IPS-18a (cell line): ENCODE measurements around the gene SYNPO2.

Source experiments
- H3K27ac ChIP-seq: one replicate; pipeline ENCODE4 v1.5.1; 2013; ENCODE audit warnings: low read length
- H3K27me3 ChIP-seq: one replicate; pipeline ENCODE4 v1.6.1; 2013; ENCODE audit warnings: mild to moderate bottlenecking, low read length; ENCODE audit not compliant: control insufficient read depth, insufficient read depth
- H3K36me3 ChIP-seq: one replicate; pipeline ENCODE4 v1.6.1; 2013; ENCODE audit warnings: low read depth, low read length; ENCODE audit not compliant: control insufficient read depth
- H3K4me1 ChIP-seq: one replicate; pipeline ENCODE4 v1.6.1; 2013; ENCODE audit warnings: low read depth, low read length; ENCODE audit not compliant: control insufficient read depth
- H3K4me3 ChIP-seq: one replicate; pipeline ENCODE4 v1.5.1; 2013; ENCODE audit warnings: low read length
- H3K9ac ChIP-seq: one replicate; pipeline ENCODE4 v1.6.1; 2013; ENCODE audit warnings: mild to moderate bottlenecking, low read length, moderate library complexity
- H3K9me3 ChIP-seq: one replicate; pipeline ENCODE4 v1.6.1; 2013; ENCODE audit warnings: low read depth, low read length; ENCODE audit not compliant: control insufficient read depth

SYNPO2 gene

DNA sequence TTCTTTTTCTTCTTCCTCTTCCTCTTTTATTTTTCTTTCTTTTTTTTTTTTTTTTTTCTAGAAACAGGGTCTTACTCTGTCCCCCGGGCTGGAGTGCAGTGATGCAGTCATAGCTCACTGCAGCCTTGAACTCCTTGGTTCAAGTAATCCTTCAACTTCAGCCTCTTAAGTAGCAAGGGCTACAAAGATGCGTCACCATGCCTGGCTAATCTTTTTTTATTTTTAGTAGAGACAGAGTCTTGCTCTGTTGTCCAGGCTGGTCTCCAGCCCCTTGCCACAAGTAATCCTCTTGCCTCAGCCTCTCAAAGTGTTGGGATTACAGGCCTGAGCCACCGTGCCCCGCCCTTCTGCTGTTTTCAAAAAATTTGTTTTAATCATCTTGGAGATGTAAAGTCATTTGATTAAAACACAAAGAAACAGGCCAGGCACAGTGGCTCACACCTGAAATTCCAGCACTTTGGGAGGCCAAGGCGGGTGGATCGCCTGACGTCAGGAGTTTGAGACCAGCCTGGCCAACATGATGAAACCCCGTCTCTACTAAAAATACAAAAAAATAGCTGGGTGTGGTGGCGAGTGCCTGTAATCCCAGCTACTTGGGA is 28.1 kb downstream of the SYNPO2 start:
- H3K27ac ChIP-seq, result no peak overlapping the region
- H3K4me3 ChIP-seq, result no peak overlapping the region
- H3K36me3 ChIP-seq, result no peaks in the 10 kb centered on the region
- no peaks in the 10 kb centered on the region for H3K27me3 ChIP-seq
- H3K9me3 ChIP-seq, result no peaks in the 10 kb centered on the region
- H3K4me1 ChIP-seq, result no peaks in the 10 kb centered on the region
- no peak overlapping the region for H3K9ac ChIP-seq

DNA sequence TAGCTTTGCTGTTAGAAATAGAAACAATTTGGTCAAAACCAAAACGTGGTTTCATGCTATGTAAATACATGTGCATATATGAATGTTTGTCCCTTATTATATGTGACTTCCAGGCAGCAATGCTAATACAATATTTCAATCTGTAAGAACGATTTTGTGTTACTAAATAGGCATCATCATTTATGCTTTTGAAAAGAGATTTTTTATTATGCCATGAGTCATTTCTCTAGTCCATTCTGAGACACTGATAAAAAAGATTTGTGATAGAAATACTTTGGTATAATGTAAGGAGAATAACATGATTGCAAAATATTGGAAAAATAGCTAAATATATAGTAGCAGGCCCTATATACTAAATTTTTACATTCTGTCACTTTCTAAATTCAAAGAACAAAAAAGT is 28.9 kb downstream of the SYNPO2 start:
- no peak overlapping the region for H3K4me3 ChIP-seq
- no peaks in the 10 kb centered on the region for H3K36me3 ChIP-seq
- no peak overlapping the region for H3K9ac ChIP-seq

DNA sequence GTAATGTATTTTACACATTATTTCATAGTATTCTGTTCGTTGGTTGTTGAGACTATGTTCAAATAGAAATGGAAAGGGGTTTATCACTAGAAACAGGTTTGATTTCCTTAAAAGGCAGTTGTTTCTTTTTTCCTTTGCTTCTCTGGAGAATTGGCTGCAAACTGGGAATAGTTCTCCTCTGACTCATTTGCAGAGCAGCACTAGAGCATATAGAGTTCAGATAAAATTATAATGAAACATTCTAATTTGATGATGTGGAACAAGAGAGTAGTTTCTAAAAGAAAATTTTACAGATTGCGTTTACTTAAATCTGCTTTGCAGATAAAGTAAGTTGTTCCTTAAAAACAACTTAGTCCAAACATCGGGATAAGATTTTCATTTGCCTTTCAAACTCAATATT is 29.7 kb downstream of the SYNPO2 start:
- H3K36me3 ChIP-seq, result no peaks in the 10 kb centered on the region
- no peak overlapping the region for H3K9ac ChIP-seq
- H3K4me1 ChIP-seq, result no peaks in the 10 kb centered on the region
- H3K4me3 ChIP-seq, result no peak overlapping the region
- H3K9me3 ChIP-seq, result no peaks in the 10 kb centered on the region
- no peaks in the 10 kb centered on the region for H3K27me3 ChIP-seq
- no peak overlapping the region for H3K27ac ChIP-seq

More for the DNA sequence above, 28.9 kb downstream of the SYNPO2 start:
- no peaks in the 10 kb centered on the region for H3K9me3 ChIP-seq
- H3K27ac ChIP-seq, result no peak overlapping the region
- no peaks in the 10 kb centered on the region for H3K4me1 ChIP-seq
- no peaks in the 10 kb centered on the region for H3K27me3 ChIP-seq

DNA sequence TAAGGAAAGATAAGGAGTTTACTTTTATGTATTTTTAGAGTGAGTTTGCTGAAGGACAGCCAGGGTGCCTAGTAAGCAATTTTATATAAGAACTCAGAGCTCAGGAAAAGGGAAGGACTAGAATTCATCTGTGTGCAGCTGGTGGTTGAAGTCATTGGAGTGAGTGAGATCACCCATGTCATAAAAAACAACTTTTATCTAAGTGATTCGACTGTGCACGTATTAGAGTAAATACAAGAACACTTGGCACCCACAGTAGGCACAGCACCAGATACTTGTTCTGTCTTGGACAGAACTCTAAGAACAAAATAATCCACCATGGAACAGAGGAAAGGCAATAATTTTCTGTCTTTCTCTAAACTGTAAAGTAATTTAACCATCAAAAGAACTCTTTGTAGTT is 31.6 kb downstream of the SYNPO2 start:
- H3K27me3 ChIP-seq, result no peaks in the 10 kb centered on the region
- H3K4me1 ChIP-seq, result no peaks in the 10 kb centered on the region
- no peak overlapping the region for H3K4me3 ChIP-seq
- no peaks in the 10 kb centered on the region for H3K36me3 ChIP-seq
- H3K9ac ChIP-seq, result no peak overlapping the region
- no peaks in the 10 kb centered on the region for H3K9me3 ChIP-seq
- no peak overlapping the region for H3K27ac ChIP-seq

DNA sequence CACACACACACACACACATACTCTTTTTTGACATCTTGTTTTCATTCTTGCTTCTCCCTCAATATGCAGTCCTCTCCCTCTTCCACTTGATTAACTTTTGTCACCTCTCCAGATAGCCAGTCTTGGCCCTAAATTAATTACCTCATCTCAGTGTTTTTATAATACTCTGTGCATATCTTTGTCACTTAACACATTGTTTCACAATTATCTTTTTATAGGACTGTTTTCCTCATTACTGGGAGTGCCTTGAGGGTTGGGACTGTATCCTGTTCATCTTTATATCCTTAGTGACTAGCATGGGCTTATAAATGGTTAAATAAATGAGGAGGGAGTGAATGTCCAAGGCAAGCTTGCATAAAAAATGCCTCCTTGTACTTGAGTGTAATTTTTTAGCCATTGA is 33.1 kb downstream of the SYNPO2 start:
- Histone ChIP-seq H3K27me3 (no peaks in the 10 kb centered on the region), H3K4me3 (no peak overlapping the region), H3K4me1 (no peaks in the 10 kb centered on the region)

DNA sequence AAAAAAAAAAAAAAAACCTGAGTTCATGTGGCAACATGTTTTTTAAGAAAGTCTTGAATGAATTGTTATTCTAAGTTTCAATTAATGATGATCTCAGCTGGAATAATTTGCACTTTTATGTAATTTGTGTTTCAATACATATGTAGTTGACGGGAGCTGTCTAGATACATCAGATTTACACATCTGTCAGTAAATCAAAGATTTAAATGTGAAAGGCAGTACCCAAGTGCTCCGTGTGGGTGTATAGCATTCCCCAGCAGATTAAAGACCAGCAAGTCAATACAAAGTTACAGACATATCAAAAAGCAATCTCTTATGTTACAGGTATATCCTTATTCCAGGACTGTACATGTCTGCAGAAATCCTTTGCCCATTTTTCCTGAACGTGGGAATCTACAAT is 35.2 kb downstream of the SYNPO2 start:
- Histone ChIP-seq H3K36me3 (no peaks in the 10 kb centered on the region), H3K9me3 (no peaks in the 10 kb centered on the region), H3K27ac (no peak overlapping the region), H3K27me3 (no peaks in the 10 kb centered on the region), H3K4me1 (no peaks in the 10 kb centered on the region), H3K9ac (no peak overlapping the region), H3K4me3 (no peak overlapping the region)

More for the DNA sequence above, 33.1 kb downstream of the SYNPO2 start:
- Histone ChIP-seq H3K9me3 (no peaks in the 10 kb centered on the region), H3K9ac (no peak overlapping the region), H3K36me3 (no peaks in the 10 kb centered on the region), H3K27ac (no peak overlapping the region)

DNA sequence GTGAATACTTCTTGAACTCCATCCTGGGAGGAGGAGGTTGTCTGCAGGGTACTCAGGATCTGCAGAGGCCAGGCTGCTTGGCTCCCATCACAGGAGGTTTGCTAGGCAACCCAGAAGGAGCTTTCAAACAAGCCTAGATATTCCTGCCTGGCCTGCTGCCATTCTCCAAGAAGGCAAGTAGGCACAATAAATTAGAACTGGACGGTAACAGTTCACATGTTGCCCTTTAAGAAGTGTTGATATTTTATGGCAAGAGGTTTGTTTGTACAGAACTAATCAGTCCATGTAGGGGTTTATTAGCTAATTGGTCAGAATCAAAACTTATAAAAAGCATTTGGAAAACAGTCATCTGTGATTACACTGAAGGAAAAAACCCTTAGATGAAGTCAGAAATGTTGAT is 39.3 kb downstream of the SYNPO2 start:
- H3K9ac ChIP-seq, result no peak overlapping the region
- no peak overlapping the region for H3K27ac ChIP-seq

DNA sequence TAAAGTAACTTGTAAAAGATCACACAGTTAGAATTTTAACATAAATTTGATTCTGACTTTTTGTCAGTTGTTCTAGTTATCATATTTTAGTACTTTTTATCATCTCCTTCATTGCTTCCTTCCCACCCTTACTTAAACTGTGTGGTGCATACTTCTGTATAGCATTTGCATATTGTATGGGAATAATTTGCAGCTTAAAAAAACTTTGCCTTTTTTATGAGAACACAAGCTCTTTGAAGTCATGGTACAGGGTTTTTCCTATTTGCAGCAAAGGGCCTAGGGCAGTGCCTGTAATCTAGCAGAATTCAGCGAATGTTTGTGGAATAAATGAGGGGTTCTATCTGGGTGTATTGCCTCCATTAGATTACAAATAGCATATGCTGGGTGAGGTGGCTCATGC is 41.6 kb downstream of the SYNPO2 start:
- Histone ChIP-seq H3K9me3 (no peaks in the 10 kb centered on the region), H3K9ac (no peak overlapping the region), H3K4me1 (no peaks in the 10 kb centered on the region), H3K27ac (no peak overlapping the region), H3K27me3 (no peaks in the 10 kb centered on the region), H3K36me3 (no peaks in the 10 kb centered on the region), H3K4me3 (no peak overlapping the region)

More for the DNA sequence above, 39.3 kb downstream of the SYNPO2 start:
- Histone ChIP-seq H3K36me3 (no peaks in the 10 kb centered on the region), H3K4me1 (no peaks in the 10 kb centered on the region), H3K9me3 (no peaks in the 10 kb centered on the region), H3K27me3 (no peaks in the 10 kb centered on the region), H3K4me3 (no peak overlapping the region)

DNA sequence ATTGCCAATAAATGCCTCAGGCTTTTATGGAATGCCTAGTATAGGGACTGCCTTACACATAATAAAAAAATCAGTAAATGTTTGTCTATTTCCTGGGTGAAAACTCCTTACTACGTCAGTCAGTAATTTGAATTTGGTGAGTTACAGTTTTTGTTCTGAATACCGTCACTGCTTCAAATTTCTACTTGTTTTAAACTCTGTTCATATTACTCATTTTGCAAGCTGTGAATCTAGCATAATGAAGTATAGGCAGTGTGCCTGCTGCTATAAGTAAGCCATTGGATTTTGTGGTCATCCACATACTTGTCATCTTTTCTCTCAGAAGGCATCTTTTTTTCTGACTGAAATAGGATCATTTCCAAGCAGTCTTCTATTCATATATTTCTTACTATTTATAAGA is 43.1 kb downstream of the SYNPO2 start:
- Histone ChIP-seq H3K9me3 (no peaks in the 10 kb centered on the region), H3K27ac (no peak overlapping the region), H3K27me3 (no peaks in the 10 kb centered on the region), H3K36me3 (no peaks in the 10 kb centered on the region), H3K4me1 (no peaks in the 10 kb centered on the region), H3K9ac (no peak overlapping the region), H3K4me3 (no peak overlapping the region)

DNA sequence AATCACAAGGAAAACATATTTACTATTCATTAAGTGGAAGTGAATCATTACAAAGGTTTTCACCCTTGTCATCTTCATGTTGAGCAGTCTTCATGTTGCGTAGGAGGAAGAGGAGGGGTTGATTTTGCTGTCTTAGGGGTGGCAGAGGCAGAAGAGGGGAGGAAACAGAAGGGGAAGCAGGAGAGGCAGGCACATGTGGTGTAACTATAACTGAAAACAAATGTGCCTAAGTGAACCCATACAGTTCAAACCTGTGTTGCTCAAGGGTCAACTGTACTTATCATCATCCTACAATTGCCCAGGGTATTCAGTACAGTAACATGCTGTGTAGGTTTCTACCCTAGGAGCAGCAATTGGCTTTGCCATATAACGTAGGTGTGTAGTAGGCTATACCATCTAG is 47.2 kb downstream of the SYNPO2 start:
- H3K4me3 ChIP-seq, result no peak overlapping the region
- no peak overlapping the region for H3K27ac ChIP-seq
- H3K4me1 ChIP-seq, result no peaks in the 10 kb centered on the region
- no peaks in the 10 kb centered on the region for H3K36me3 ChIP-seq
- no peaks in the 10 kb centered on the region for H3K9me3 ChIP-seq
- H3K27me3 ChIP-seq, result no peaks in the 10 kb centered on the region
- H3K9ac ChIP-seq, result no peak overlapping the region

DNA sequence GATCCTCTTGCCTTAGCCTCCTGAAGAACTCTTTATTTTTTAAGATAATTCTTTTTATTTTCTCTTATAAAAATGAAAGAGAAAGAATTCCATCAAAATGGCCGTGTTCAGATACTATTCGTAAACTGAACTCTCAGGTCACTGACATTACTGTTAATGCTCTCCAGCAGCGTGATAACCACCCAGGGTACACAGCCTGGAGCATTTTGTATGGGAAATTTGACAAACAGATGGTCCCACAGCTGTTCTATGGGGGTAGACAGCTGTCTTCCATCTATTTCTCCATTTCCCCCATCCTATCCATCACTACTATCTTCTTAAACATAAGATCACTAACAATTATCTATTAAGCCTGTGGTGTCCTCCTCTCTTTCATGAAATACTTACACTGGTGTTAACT is 47.8 kb downstream of the SYNPO2 start:
- Histone ChIP-seq H3K9me3 (no peaks in the 10 kb centered on the region), H3K27ac (no peak overlapping the region), H3K4me3 (no peak overlapping the region), H3K9ac (no peak overlapping the region), H3K4me1 (no peaks in the 10 kb centered on the region), H3K27me3 (no peaks in the 10 kb centered on the region), H3K36me3 (no peaks in the 10 kb centered on the region)

DNA sequence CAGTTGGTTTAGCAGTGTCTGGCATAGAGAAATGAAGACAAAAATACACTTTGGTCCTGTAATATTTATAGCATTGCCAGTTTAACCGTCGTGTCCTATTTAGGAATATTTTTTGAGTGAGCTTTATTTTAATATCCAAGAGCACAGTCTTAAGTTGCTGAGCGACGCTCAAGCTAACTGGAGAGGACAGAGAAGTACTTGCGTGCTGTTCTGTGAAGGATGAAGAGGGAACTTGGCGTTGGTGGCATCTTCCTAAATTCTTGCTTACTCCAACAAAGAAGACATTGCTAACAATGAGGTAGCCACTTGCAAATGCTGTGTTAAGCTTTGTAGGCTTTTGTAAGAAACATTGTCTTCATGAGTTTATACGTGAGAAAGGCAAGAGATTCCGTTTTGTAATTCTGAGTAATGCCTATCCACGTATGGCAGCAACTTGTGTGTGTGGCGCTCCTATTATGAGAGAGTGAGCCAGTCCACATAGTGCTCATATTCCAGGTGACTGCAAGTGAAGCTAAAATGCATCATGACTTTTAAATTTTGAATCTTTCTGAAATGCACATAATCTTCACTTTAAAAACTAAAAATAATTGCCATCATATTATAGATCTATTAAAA is 50.6 kb downstream of the SYNPO2 start:
- Histone ChIP-seq H3K9ac (no peak overlapping the region), H3K36me3 (no peaks in the 10 kb centered on the region), H3K4me1 (no peaks in the 10 kb centered on the region), H3K27ac (no peak overlapping the region), H3K27me3 (no peaks in the 10 kb centered on the region), H3K4me3 (no peak overlapping the region), H3K9me3 (no peaks in the 10 kb centered on the region)
